OCI-LY7 (cell line): ENCODE results near the gene RNF217.

Source experiments
- EZH2phosphoT487 ChIP-seq: fragments of 200-600 bp; sonication (generic); IDR thresholded peaks from 2 replicates; pipeline ENCODE4 v1.6.1; 2018; ENCODE audit warnings: low read depth, borderline replicate concordance, mild to moderate bottlenecking, mixed run types, antibody characterized with exemption, low read length, moderate library complexity, mixed read lengths
- TF ChIP-seq, protein P1 (sequence below): fragments of 200-600 bp; sonication (generic); conservative IDR thresholded peaks from 2 replicates; pipeline ENCODE4 v1.5.1; 2014; ENCODE audit warnings: mild to moderate bottlenecking, antibody characterized with exemption, low read length, moderate library complexity, mixed read lengths

DNA sequence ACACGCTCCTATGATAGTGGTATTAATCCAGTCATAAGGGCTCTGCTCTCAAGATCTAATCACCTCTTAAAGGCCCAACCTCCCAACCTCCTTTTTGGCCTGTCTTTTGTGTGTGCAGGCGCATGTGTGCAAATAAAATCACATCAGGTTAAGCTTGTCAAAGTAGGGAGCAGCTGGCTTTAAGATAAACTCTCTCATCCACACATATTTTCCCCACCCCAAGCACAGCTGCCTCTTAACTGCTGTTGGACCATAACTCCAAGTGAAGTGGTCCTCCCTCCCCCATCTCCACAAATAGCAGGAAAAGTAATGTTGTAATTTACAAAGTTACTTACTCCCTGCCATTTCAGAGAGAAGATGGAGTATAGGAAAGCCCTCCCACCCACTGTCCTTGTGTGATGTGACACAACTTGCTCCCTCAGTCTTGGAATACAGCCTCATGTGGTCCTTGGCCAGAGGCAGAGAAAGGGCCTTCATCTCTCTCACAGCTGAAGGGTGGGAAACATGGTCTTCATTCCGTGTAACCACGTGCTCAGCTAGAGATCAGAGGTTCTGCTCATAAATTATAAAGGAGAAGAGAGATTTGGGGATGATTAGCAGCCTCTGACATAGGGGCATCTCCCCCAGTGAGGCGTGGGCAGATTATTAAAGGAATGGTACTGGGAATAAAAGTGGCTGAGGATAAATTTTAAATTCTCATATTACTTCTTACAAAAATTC is 116.5 kb downstream of the RNF217 start:
- TF ChIP-seq, protein P1, sequence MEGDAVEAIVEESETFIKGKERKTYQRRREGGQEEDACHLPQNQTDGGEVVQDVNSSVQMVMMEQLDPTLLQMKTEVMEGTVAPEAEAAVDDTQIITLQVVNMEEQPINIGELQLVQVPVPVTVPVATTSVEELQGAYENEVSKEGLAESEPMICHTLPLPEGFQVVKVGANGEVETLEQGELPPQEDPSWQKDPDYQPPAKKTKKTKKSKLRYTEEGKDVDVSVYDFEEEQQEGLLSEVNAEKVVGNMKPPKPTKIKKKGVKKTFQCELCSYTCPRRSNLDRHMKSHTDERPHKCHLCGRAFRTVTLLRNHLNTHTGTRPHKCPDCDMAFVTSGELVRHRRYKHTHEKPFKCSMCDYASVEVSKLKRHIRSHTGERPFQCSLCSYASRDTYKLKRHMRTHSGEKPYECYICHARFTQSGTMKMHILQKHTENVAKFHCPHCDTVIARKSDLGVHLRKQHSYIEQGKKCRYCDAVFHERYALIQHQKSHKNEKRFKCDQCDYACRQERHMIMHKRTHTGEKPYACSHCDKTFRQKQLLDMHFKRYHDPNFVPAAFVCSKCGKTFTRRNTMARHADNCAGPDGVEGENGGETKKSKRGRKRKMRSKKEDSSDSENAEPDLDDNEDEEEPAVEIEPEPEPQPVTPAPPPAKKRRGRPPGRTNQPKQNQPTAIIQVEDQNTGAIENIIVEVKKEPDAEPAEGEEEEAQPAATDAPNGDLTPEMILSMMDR: no peak
- no peak for TF ChIP-seq EZH2phosphoT487
